Measurements from ENCODE around the gene RUVBL2.
A peak's percentile ranks its signal among the peaks of the same experiment; 100 is the strongest.

The RUVBL2 gene

DNA sequence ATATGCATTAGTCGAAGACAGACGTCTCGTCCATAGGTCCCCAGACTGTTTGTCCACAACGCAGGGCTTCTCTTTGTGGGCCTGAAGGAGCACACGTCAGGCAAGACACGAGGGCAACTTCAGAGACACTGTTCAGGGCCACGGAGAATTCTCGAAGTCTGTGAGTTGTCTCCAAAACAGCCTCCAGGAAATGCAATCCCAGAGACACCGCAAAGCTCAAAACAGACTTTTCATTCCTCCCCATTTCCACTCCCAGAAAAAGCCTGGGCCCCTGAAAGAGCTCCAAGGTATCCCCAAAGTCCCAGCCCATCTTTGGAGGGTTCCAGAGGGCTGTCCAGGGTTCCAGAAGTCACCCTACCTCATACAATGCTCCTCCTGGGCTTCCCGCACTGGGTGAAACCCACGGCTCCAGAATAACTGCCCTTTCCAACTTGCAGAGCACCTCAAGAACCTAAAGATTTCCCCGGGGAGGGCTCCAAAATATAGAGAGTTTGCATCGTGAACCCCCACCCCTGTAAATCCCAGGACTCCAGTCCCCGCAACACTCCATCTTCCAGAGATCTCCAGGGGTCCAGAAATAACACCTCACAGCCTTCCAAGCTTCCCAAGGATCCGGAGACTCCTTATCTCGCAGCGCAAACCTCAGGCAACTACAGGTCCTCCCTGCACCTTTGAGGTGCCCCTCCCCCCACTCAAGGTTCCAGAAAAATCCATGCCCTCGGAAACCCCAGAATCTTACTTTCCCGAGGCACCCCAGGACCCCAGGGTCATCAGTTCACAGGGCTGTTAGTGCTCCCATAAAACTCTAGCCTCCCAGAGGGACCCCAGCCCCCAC is 29.3 kb upstream of the RUVBL2 start:
- no peak for DNase-seq

- peak; percentile 78 for DNase-seq
These were observed 28.5 kb upstream of the RUVBL2 start, which contains the start of gene FTL for GRCh38 chr19:48965040-48965805. Gene FTL, plus strand, starts transcription at chr19:48965309. Its CDS starts 199 bp downstream, at chr19:48965508.

DNA sequence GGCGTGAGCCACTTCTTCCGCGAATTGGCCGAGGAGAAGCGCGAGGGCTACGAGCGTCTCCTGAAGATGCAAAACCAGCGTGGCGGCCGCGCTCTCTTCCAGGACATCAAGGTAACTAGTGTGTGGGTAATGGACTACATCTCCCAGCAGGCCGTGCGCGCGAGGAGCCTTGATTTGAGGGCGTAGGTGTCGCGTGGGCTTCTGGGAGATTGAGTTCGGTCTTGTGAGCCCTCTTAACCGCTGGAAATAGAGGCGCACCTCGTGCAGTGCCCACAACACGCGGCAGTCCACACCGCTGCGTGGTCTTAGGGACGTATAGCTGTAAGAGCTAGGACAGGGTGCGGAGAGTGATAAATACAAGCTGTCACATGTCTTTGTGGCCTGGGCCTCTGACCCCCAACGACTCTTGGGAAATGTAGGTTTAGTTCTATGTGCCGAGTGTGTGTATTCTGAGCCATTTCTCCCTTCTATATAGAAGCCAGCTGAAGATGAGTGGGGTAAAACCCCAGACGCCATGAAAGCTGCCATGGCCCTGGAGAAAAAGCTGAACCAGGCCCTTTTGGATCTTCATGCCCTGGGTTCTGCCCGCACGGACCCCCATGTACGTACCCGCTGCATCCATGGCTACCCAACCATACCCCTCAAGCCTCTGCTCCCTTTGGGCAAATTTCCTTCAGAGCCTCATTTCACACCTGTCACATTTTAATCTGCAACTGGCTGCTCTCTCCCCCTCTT is 27.7 kb upstream of the RUVBL2 start:
- peak; percentile 89 for DNase-seq

DNA sequence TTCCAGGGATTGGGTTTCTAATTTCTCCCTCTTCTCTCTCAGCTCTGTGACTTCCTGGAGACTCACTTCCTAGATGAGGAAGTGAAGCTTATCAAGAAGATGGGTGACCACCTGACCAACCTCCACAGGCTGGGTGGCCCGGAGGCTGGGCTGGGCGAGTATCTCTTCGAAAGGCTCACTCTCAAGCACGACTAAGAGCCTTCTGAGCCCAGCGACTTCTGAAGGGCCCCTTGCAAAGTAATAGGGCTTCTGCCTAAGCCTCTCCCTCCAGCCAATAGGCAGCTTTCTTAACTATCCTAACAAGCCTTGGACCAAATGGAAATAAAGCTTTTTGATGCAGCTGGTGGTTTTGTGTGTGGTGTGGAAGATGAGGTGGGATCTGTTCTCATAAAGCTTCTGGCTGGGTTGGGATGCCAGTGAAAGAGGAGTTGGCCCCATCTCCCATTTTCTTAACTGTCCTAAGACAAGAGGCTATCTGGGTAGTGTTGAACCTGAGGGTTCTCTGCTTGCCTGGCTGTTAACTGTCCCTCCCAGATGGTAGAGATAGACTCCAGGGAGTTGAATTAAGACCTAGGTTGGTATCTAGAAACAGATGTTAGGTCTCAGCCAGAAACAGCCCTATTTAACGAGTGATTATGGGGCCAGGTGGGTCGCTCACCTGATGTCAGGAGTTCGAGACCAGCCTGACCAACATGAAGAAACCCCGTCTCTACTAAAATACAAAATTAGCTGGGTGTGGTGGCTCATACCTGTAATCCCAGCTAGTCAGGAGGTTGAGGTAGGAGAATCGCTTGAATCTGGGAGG is 26.9 kb upstream of the RUVBL2 start:
- no peak for DNase-seq

- DNase-seq: no peak
These were observed 26.1 kb upstream of the RUVBL2 start for GRCh38 chr19:48967346-48968178.

DNA sequence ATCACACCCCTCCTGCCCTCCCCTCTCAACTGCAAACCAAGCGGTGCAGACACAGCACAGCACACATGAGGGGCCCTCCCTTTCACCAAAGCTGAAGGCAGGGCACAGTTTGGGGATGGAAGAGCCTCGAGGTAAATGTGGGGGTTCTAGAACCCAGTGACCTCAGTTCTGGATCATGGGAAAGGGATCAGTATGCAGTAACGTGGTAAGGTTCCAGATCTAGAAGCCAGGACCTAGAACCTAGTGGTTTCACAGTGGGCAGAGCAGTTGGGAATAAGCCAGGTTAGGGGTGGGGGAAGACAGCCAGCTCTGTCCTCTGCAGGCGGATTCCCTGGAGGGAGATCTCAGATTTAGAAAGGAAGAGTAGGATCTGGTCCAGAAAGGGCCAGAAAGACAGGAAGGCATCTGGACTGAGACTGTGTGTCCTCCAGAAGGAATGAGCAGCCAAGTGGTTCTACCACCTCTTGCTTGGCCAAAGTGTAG is 25.5 kb upstream of the RUVBL2 start:
- DNase-seq: no peak

- no peak for DNase-seq
These were observed 24.9 kb upstream of the RUVBL2 start for GRCh38 chr19:48968813-48969218.

- DNase-seq: no peak
These were observed 24.2 kb upstream of the RUVBL2 start for GRCh38 chr19:48969276-48970138.

- DNase-seq: no peak
These were observed 23.4 kb upstream of the RUVBL2 start for GRCh38 chr19:48970139-48970766.

DNA sequence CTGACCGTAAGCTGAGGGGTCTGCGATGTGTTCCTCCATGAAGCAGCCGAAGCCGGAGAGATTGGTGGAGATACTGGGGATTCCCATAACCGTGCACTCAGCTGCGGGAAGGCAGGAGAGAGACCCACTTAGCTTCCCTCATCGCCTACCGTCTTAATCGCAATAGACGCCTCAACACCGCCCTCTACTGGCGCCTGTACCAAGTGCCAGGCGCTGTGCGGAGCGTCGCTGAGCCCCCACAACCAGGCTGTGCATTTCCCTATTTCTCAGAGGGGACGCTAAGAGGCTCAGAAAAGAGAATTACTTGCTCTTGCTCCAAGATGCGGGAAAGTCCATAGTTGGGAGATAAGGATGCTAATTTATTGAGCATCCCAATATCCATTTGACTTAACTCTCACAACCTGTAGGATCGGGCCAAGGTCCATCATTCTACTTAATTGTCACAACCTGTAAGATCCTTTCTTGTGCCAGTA is 22.7 kb upstream of the RUVBL2 start:
- DNase-seq: peak; percentile 78

DNA sequence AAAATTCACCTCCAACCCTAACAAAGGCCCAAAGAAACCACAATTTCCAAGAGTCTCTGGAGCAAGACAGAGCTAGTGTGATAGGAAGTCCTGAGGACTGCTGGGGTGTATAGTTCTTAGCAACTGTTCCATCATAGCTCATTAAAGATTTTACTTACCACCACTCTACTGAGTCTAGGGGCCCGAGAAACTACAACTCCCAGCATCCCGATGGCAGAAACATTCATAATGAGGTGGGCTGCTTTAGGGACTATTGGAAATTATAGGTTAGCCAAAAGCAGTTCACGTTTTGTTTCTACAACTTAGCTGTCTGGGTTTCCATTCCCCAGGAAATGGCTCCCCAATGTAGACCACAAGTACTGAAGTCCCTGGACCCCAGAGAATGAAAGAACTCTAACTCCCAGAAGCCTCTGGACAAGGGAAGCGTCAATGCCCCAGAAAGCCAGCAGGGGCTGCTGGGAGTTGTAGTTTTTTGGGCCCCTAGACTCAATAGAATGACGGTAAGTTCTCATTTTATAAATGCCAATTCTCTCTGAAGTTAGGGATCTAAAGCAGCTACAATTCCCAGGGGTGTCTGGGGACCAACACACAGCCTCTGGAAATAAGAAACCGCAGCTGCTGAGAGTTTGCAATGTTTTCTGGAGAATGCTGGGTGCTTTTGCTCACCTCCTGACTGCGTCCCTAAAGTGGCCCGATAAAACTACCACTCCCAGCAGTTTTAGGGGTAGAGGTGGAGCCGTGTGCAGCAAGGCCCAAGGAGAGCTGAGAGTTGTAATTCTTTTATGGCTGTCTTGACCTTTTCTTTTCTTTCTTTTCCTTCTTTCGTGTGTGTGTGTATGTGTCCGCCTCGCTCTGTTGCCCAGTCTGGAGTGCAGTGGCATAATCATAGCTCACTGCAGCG is 17.5 kb upstream of the RUVBL2 start:
- DNase-seq: no peak

DNA sequence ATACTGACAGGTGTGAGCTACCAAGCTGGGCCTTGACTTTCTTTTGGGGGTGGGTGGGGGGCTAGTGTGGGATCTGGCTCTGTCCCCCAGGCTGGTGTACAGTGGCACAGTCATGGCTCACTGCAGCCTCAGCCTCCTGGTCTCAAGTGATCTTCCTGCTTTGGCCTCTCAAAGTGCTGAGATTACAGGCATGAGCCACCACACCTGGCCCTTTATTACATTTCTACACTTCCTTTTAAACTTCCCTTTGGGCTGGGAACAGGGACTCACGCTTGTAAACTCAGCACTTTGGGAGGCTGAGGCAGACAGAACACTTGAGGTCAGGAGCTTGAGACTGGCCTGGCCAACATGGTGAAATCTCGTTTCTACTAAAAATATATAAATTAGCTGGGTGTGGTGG is 16.6 kb upstream of the RUVBL2 start:
- no peak for DNase-seq

- DNase-seq: no peak
These were observed 11.4 kb upstream of the RUVBL2 start for GRCh38 chr19:48982280-48982679.

- no peak for DNase-seq
These were observed 8.0 kb upstream of the RUVBL2 start for GRCh38 chr19:48985711-48986110.

GRCh38 chr19:48986211-48986610 is 7.5 kb upstream of the RUVBL2 start:
- DNase-seq: no peak

- DNase-seq: no peak
These were observed 6.4 kb upstream of the RUVBL2 start for GRCh38 chr19:48987323-48987722.

DNA sequence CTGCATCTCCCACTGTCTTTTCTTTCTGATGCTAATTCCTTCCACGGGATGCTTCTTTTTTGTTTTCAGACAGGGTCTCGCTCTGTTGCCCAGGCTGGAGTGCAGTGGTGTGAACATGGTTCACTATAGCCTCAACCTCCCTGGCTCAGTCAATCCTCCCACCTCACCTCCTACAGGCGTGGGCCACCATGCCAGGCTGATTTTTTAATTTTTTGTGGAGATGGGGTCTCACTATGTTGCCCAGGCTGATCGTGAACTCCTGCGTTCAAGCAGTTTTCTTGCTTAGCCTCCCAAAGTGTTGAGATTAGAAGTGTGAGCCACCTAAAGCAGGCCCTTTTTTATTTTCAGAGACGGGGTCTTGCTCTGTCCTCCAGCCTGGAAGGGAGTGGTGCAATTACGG is 5.4 kb upstream of the RUVBL2 start:
- no peak for DNase-seq

DNA sequence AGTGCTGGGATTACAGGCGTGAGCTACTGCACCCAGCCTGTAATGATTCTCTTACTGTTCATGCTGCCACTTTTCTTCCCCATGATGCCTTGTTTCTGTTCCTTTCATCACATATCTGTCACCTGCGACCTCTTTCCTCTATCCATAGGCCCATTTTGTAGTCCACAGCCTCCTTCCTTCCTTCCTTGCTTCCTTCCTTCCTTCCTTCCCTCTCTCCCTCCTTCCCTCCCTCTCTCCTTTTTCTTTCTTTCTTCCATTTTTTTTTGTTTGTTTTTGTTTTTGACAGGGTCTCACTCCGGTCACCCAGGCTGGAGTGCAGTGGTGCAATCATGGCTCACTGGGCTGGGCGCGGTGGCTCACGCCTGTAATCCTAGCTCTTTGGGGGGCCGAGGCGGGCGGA is 4.8 kb upstream of the RUVBL2 start:
- DNase-seq: no peak

Data from effector CD4-positive, alpha-beta T cell (primary cell).